ENCODE data around the gene CCDC40.
A peak's percentile ranks its signal among the peaks of the same experiment; 100 is the strongest.

CCDC40 gene

GRCh38 chr17:80000981-80001775 is 35.3 kb upstream of the CCDC40 start:
- DNase-seq, result no peak

GRCh38 chr17:80002070-80002641 is 34.3 kb upstream of the CCDC40 start:
- no peak for DNase-seq

- DNase-seq, result no peak
Observed at GRCh38 chr17:80002690-80003490, 33.6 kb upstream of the CCDC40 start.

GRCh38 chr17:80003969-80004368 is 32.5 kb upstream of the CCDC40 start:
- no peak for DNase-seq

- no peak for DNase-seq
Observed at GRCh38 chr17:80005360-80006338, 30.8 kb upstream of the CCDC40 start.

- no peak for DNase-seq
Observed at GRCh38 chr17:80006339-80006720, 30.1 kb upstream of the CCDC40 start.

GRCh38 chr17:80006811-80007752 is 29.4 kb upstream of the CCDC40 start:
- no peak for DNase-seq

GRCh38 chr17:80007939-80008338 is 28.5 kb upstream of the CCDC40 start:
- no peak for DNase-seq

- peak; percentile 78 for DNase-seq
Observed at GRCh38 chr17:80008383-80008840, 28.0 kb upstream of the CCDC40 start.

GRCh38 chr17:80008848-80009247 is 27.6 kb upstream of the CCDC40 start:
- DNase-seq, result no peak

- no peak for DNase-seq
Observed at GRCh38 chr17:80009391-80010282, 26.8 kb upstream of the CCDC40 start.

- DNase-seq, result no peak
Observed at GRCh38 chr17:80010283-80010858, 26.1 kb upstream of the CCDC40 start.

- no peak for DNase-seq
Observed at GRCh38 chr17:80011989-80012555, 24.4 kb upstream of the CCDC40 start.

- no peak for DNase-seq
Observed at GRCh38 chr17:80012765-80013741, 23.4 kb upstream of the CCDC40 start.

GRCh38 chr17:80017226-80018010 is 19.0 kb upstream of the CCDC40 start:
- DNase-seq, result no peak

- no peak for DNase-seq
Observed at GRCh38 chr17:80018917-80019651, 17.4 kb upstream of the CCDC40 start.

GRCh38 chr17:80021600-80021999 is 14.8 kb upstream of the CCDC40 start:
- DNase-seq, result no peak
